ENCODE measurements around the gene KLHL2. TPM values are rescaled to one million over a fixed set of nuclear protein-coding genes. Genes with fewer than 3 reads are reported as not detected.
A peak's percentile ranks its signal among the peaks of the same experiment; 100 is the strongest.
"Not testable (repeated sequence)": the region's sequence is repeated elsewhere in the genome, so short reads cannot be mapped to it uniquely, and the experiment has no call there.

Gene KLHL2
- 23.7 TPM for total RNA-seq

GRCh38 chr4:165207431-165208220 is at the start of gene KLHL2:
Gene KLHL2, plus strand, starts transcription at chr4:165207561. Its CDS starts 316 bp downstream, at chr4:165207877.
- DNase-seq (ENCODE audit: low spot score), result peak; percentile 72

GRCh38 chr4:165158762-165159161 is 48.6 kb upstream of the KLHL2 start:
- DNase-seq (ENCODE audit: low spot score), result no peak

- no peak for DNase-seq (ENCODE audit: low spot score)
These were observed 43.1 kb upstream of the KLHL2 start for GRCh38 chr4:165164257-165164656.

GRCh38 chr4:165166872-165167271 is 40.5 kb upstream of the KLHL2 start:
- not testable (repeated sequence) for DNase-seq (ENCODE audit: low spot score)

- no peak for DNase-seq (ENCODE audit: low spot score)
These were observed 39.7 kb upstream of the KLHL2 start for GRCh38 chr4:165167650-165168049.

- no peak for DNase-seq (ENCODE audit: low spot score)
These were observed 36.5 kb upstream of the KLHL2 start for GRCh38 chr4:165170819-165171218.

- not testable (repeated sequence) for DNase-seq (ENCODE audit: low spot score)
These were observed 31.9 kb upstream of the KLHL2 start for GRCh38 chr4:165175470-165175869.

- no peak for DNase-seq (ENCODE audit: low spot score)
These were observed 31.5 kb upstream of the KLHL2 start for GRCh38 chr4:165175879-165176278.

- DNase-seq (ENCODE audit: low spot score), result no peak
These were observed 29.4 kb upstream of the KLHL2 start for GRCh38 chr4:165177725-165178666.

- DNase-seq (ENCODE audit: low spot score), result no peak
These were observed 23.1 kb upstream of the KLHL2 start for GRCh38 chr4:165184220-165184619.

- DNase-seq (ENCODE audit: low spot score), result not testable (repeated sequence)
These were observed 22.4 kb upstream of the KLHL2 start for GRCh38 chr4:165184998-165185397.

GRCh38 chr4:165185448-165185847 is 21.9 kb upstream of the KLHL2 start:
- DNase-seq (ENCODE audit: low spot score), result no peak

GRCh38 chr4:165190591-165191347 is 16.6 kb upstream of the KLHL2 start:
- no peak for DNase-seq (ENCODE audit: low spot score)

- DNase-seq (ENCODE audit: low spot score), result no peak
These were observed 16.1 kb upstream of the KLHL2 start for GRCh38 chr4:165191348-165191656.

- DNase-seq (ENCODE audit: low spot score), result no peak
These were observed 15.4 kb upstream of the KLHL2 start for GRCh38 chr4:165191814-165192499.

- DNase-seq (ENCODE audit: low spot score), result no peak
These were observed 14.9 kb upstream of the KLHL2 start for GRCh38 chr4:165192500-165192898.

GRCh38 chr4:165192956-165193355 is 14.4 kb upstream of the KLHL2 start:
- DNase-seq (ENCODE audit: low spot score), result no peak

- DNase-seq (ENCODE audit: low spot score), result no peak
These were observed 13.0 kb upstream of the KLHL2 start for GRCh38 chr4:165194368-165194767.

- DNase-seq (ENCODE audit: low spot score), result no peak
These were observed 9.0 kb upstream of the KLHL2 start for GRCh38 chr4:165198329-165198728.

GRCh38 chr4:165199286-165199685 is 8.1 kb upstream of the KLHL2 start:
- no peak for DNase-seq (ENCODE audit: low spot score)

- DNase-seq (ENCODE audit: low spot score), result no peak
These were observed 7.6 kb upstream of the KLHL2 start for GRCh38 chr4:165199722-165200121.

- DNase-seq (ENCODE audit: low spot score), result no peak
These were observed 5.6 kb upstream of the KLHL2 start for GRCh38 chr4:165201806-165202205.

All from ureter (tissue), 1 donor.